ENCODE results near the gene TMEM190.

TMEM190 gene

GRCh38 chr19:55423225-55424005, 46.8 kb downstream of the TMEM190 start:
- no peak for DNase-seq (ENCODE audit: low read depth)

GRCh38 chr19:55424518-55424917, 47.9 kb downstream of the TMEM190 start:
- DNase-seq (ENCODE audit: low read depth): no peak

DNA sequence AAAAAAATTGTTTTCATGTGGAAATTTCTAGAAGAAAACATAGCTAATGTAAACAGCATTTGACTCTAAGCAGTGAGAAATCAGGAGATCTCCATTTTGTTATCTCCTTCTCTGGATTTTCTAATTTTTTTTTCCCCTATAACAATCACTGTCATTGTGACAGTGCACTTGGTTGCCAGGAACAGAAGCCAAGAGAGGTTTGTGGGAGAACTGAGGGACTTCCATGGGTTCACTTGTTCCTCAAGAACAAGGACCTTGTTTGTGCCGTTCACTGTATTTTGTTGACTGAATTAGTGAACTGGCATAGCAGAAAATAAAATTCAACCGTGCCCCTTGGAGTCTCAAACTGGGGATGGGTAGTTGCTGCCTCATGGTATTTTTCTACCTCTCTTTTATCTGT, 49.4 kb downstream of the TMEM190 start:
- no peak for DNase-seq (ENCODE audit: low read depth)

All from EH (cell line).